HepG2 (cell line): Measurements from ENCODE around the gene HDAC4. TPM values are rescaled to one million over a fixed set of nuclear protein-coding genes. Genes with fewer than 3 reads are reported as not detected.

ENCODE experiments used
- ATAC-seq: fragments of 200-7000 bp; cut with Tn5 transposase; 3 replicates; pipeline ENCODE4 v1.9.1; 2020; ENCODE audit warnings: mild to moderate bottlenecking, moderate library complexity
- BruUV-seq: library from RNA; stranded (reverse); fragments of 400-500 nt; replicated peaks from 2 replicates; lab custom pipeline; 2021; lab: Mats Ljungman, UMichigan
- CTCF ChIA-PET: fragments of 300-600 bp; formaldehyde crosslinking; extraction: SDS; loops from one replicate; lab custom pipeline; 2021; ENCODE audit warnings: low total read pairs, inconsistent platforms, low intra/inter-chr PET ratio; lab: Yijun Ruan, JAX
- POLR2A ChIA-PET: fragments of 350-600 bp; sonication (Branson Sonifier 250); formaldehyde crosslinking; loops from one replicate; lab custom pipeline; 2020; ENCODE audit warnings: antibody characterized with exemption, inconsistent platforms; lab: Yijun Ruan, JAX
- DNase-seq: peaks from one replicate; pipeline ENCODE4 v3.0.0-alpha.2; 2015; ENCODE audit warnings: low spot score
- FAIRE-seq: peaks from 3 replicates; lab custom pipeline; 2011; peaks lifted over from hg19 to GRCh38; lab: Jason Lieb, UNC
- H2AFZ ChIP-seq: one replicate; pipeline ENCODE4 v1.6.1; 2011; ENCODE audit warnings: low read length, inconsistent platforms
- H3K27ac ChIP-seq: fragments of 300-600 bp; 3 replicates; pipeline ENCODE4 v1.8.0; 2011; ENCODE audit warnings: mixed run types, mild to moderate bottlenecking, mixed read lengths, low read length, inconsistent platforms; ENCODE audit not compliant: insufficient read depth; ENCODE audit errors: extremely low read length
- H3K27me3 ChIP-seq, 2 experiments: fragments of 200-600 bp in 1 of 2; 2 replicates in 1 of 2; 3 replicates in 1 of 2; pipeline versions ENCODE4 v1.6.0 to v1.8.0; 2011; ENCODE audit warnings: low read length in 2 of 2, mild to moderate bottlenecking in 2 of 2, moderate library complexity in 2 of 2, inconsistent platforms in 1 of 2; ENCODE audit not compliant: insufficient read depth in 2 of 2, control insufficient read depth in 1 of 2
- H3K36me3 ChIP-seq, 2 experiments: fragments of 200-600 bp in 1 of 2; replicated peaks in 1 of 2; 2 replicates in 1 of 2; 3 replicates in 1 of 2; pipeline versions ENCODE4 v1.5.1 to v1.8.0; 2011; ENCODE audit warnings: low read length in 2 of 2, inconsistent platforms in 1 of 2; ENCODE audit not compliant: insufficient read depth in 2 of 2, control insufficient read depth in 1 of 2
- H3K4me1 ChIP-seq: 2 replicates; pipeline ENCODE4 v1.5.1; 2012; ENCODE audit warnings: low read length, inconsistent platforms; ENCODE audit not compliant: insufficient read depth
- H3K4me2 ChIP-seq: 2 replicates; pipeline ENCODE4 v1.6.0; 2011; ENCODE audit warnings: low read depth, low read length, inconsistent platforms
- H3K4me3 ChIP-seq, 3 experiments: fragments of 200-600 bp in 1 of 3; sonication (generic), shearing (Covaris generic) in 1 of 3; replicated peaks in 1 of 3; 2 replicates each; pipeline ENCODE4 v1.5.1; 2011 to 2016; ENCODE audit warnings: low read length in 3 of 3, inconsistent platforms in 2 of 3, low read depth in 2 of 3, mild to moderate bottlenecking in 2 of 3, control low read depth in 1 of 3, mixed read lengths in 1 of 3; ENCODE audit not compliant: insufficient read depth in 1 of 3
- H3K79me2 ChIP-seq: one replicate; pipeline ENCODE4 v1.6.1; 2011; ENCODE audit warnings: low read length, inconsistent platforms; ENCODE audit not compliant: insufficient read depth
- H3K9ac ChIP-seq: 2 replicates; pipeline ENCODE4 v1.6.0; 2011; ENCODE audit warnings: mild to moderate bottlenecking, low read depth, low read length, inconsistent platforms; ENCODE audit not compliant: insufficient read depth
- H3K9me3 ChIP-seq: 2 replicates; pipeline ENCODE4 v1.5.1; 2012; ENCODE audit warnings: mild to moderate bottlenecking, low read length
- H4K20me1 ChIP-seq: 2 replicates; pipeline ENCODE4 v1.6.0; 2011; ENCODE audit warnings: inconsistent platforms, mild to moderate bottlenecking, low read length, moderate library complexity; ENCODE audit not compliant: insufficient read depth
- SSRP1 ChIP-seq: IDR thresholded peaks from 2 replicates; pipeline ENCODE4 v1.6.1; 2016; ENCODE audit warnings: control low read depth
- ZNF557 ChIP-seq: sonication (generic); formaldehyde crosslinking; IDR thresholded peaks from 2 replicates; pipeline ENCODE4 v1.4.0; 2020; ENCODE audit warnings: missing genetic modification reagents
- ZNF646 ChIP-seq: sonication (generic); formaldehyde crosslinking; IDR thresholded peaks from 2 replicates; pipeline ENCODE4 v1.9.0; 2021; ENCODE audit warnings: mild to moderate bottlenecking, missing genetic modification reagents
- WGBS: methylation state at CpG from one replicate; pipeline ENCODE4 v1.1.6; 2017; ENCODE audit warnings: low lambda C conversion rate; 5-methylcytosine and 5-hydroxymethylcytosine counted together
- in situ Hi-C: cut with HindIII; loops from 2 replicates; pipeline ENCODE4 v1.10.0; 2017; ENCODE audit warnings: low pct_unique_long_range_greater_than_20kb; ENCODE audit not compliant: extremely low pct_ligation_motif_present
- intact Hi-C: fragments of 100-400 bp; cut with micrococcal nuclease; formaldehyde crosslinking; loops from one replicate; pipeline ENCODE4 v1.10.0; 2022; ENCODE audit not compliant: unreplicated experiment
- polyA plus RNA-seq, 8 experiments: library from polyadenylated mRNA; depleted of rRNA in 3 of 8; stranded (reverse) in 7 of 8; unstranded in 1 of 8; fragments of >200 nt; fragmentation: Illumina TruSeq in 4 of 8; extraction: Trizol in 4 of 8; gene quantifications; 2 replicates each; pipeline versions ENCODE4 v1.2.1 to v1.2.3, GENCODE V29; 2011 to 2016; ENCODE audit warnings: low read depth in 4 of 8, missing spikeins in 1 of 8, mixed read lengths in 1 of 8; ENCODE audit not compliant: insufficient read depth in 1 of 8
- total RNA-seq, 5 experiments: library from RNA; depleted of rRNA; stranded (reverse); fragments of >200 nt; fragmentation: Illumina TruSeq; extraction: Trizol; gene quantifications; 2 replicates each; pipeline ENCODE4 v1.2.3, GENCODE V29; 2016; ENCODE audit warnings: low read depth in 1 of 5

The HDAC4 gene
- total and polyA plus RNA-seq, 2 of the 13 experiments (the other 11 are each of a cell fraction or from before 2014, with no cell fraction given), result 10.1 to 11.5 TPM

DNA sequence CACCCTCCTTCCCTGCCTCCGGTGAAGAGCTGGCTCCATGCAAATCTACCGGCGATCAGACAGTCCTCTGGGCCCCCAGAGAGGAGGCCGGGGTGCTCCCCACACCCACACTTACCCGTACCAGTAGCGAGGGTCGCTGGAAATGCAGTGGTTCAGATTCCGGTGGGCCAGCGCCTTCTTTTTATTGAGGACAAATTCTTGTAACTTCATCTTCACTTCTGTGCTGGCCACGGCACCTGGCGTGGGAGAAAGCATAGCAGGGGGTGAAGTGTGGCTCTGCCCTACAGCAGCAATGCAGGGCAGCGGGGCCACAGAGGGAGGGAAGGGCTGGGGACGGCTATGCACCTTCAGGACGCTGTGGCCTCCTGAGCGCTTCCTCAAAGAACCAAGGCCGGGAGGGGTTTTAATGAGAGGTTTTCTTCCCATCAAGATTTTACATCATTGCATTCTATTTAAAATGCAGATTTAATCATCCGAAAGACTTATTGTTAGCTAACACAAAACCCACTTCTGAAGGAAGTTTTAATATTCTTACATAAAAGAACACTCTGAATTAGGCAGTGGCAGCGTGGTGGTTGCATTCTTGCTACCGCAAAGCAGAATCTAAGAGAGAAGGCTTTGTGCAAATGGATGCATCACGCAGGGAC lies 237.0 kb downstream of the HDAC4 start (continued):
- no peak for TF ChIP-seq ZNF646 (CRISPR knock-in tag)
- TF ChIP-seq, all 625 proteins: peak for 0

DNA sequence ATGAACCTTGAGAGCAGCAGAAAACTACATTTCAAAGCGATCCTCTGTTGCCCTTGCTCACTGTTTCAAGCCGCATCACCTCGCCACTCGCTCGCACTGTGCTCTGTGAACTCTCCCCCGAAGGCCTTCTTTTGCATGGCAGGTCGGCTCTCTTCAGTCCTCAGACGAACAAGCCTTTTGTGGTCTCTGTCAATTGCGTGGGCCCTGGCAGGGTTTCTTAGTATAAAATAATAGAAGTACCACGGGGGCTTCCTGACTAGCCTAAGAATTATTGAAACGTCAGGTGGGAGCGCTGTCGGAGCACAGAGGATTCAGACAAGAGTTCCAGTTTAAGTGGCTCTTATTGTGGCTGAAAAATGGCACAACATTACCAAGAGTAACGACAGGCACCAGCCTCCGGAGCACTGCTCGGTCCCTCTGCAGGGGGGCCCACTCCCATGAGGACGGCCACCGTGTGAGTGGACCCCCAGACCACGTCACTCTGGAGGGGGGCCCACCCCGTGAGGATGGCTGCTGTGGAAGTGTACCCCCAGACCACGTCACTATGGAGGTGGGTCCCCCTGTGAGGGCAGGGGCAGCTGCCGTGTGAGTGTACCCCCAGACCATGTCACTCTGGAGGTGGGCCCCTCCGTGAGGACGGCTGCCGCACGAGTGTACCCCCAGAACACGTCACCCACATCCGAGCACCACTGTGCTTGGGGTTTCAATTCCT lies 237.7 kb downstream of the HDAC4 start:
- Histone ChIP-seq H3K4me1 (no peaks in the 10 kb centered on the region), H4K20me1 (no peaks in the 10 kb centered on the region), H3K27ac (no peak overlapping the region), H3K9me3 (no peaks in the 10 kb centered on the region)
- FAIRE-seq, result no peak
- in situ Hi-C loops (no loop called here), intact Hi-C loops (no loop called here)
- ATAC-seq, result no peak
- CTCF ChIA-PET, result no interaction called here
- TF ChIP-seq ZNF557 (CRISPR knock-in tag), result no peak
- TF ChIP-seq SSRP1 (CRISPR knock-in tag), result no peak
- TF ChIP-seq, all 625 proteins: peak for 0
- H3K79me2 ChIP-seq, result no peaks in the 10 kb centered on the region
- H2AFZ ChIP-seq, result no peak overlapping the region
- WGBS, result 98% methylated on average over 22 of the region's 28 CpGs
- POLR2A ChIA-PET, result no interaction called here
- BruUV-seq, result no TSS peak
- H3K4me2 ChIP-seq, result no peak overlapping the region
- no peak overlapping the region for H3K4me3 ChIP-seq
- no peak overlapping the region for H3K9ac ChIP-seq
- no peaks in the 10 kb centered on the region for H3K27me3 ChIP-seq
- no peak for DNase-seq
- peaks cover 16 to 29% of the 10 kb centered on the region in 2 experiments for H3K36me3 ChIP-seq
